ENCODE data around the gene KLHL25.

GRCh38 chr15:85805420-85805819 is 10.7 kb upstream of the KLHL25 start:
- TF ChIP-seq CTCF (IDR thresholded peaks at IDR 0.05; ENCODE audit: control extremely low read depth in 1 of 3, insufficient read depth in 1 of 3, low read depth in 1 of 3, low read length in 3 of 3) (no peak), SIN3A (conservative IDR thresholded peaks at IDR 0.05 in 1 of 2, IDR thresholded peaks at IDR 0.05 in 1 of 2; ENCODE audit: low read depth in 1 of 2, low read length in 2 of 2) (no peak), SP1 (IDR thresholded peaks at IDR 0.05; ENCODE audit: low read depth, low read length) (no peak), NRF1 (IDR thresholded peaks at IDR 0.05; ENCODE audit: low read depth, low read length) (no peak), KDM1A (IDR thresholded peaks at IDR 0.05; ENCODE audit: borderline replicate concordance, low read length) (no peak), SIX5 (IDR thresholded peaks at IDR 0.05; ENCODE audit: low read depth, low read length) (no peak), POLR2A (IDR thresholded peaks at IDR 0.05; ENCODE audit: control extremely low read depth in 1 of 2, low read depth in 2 of 2, low read length in 2 of 2) (no peak), CREB1 (IDR thresholded peaks at IDR 0.05) (no peak), EP300 (IDR thresholded peaks at IDR 0.05; ENCODE audit: borderline replicate concordance in 1 of 2, low read depth in 2 of 2, low read length in 2 of 2) (no peak), CBX5 (IDR thresholded peaks at IDR 0.05; ENCODE audit: low read depth, low read length) (no peak), RXRA (IDR thresholded peaks at IDR 0.05; ENCODE audit: insufficient read depth, low read depth, low read length) (no peak), HDAC2 (IDR thresholded peaks at IDR 0.05; ENCODE audit: borderline replicate concordance in 1 of 2, low read depth in 2 of 2, low read length in 2 of 2) (no peak), POLR2AphosphoS5 (IDR thresholded peaks at IDR 0.05; ENCODE audit: low read depth, low read length) (no peak)
